K562 (cell line): ENCODE data around the gene ATP8A1. TPM values are rescaled to one million over a fixed set of nuclear protein-coding genes. Genes with fewer than 3 reads are reported as not detected.
A peak's percentile ranks its signal among the peaks of the same experiment; 100 is the strongest.

Experiments used
- ATAC-seq: fragments of 200-7000 bp; cut with Tn5 transposase; 3 replicates; pipeline ENCODE4 v1.9.1; 2020; ENCODE audit warnings: moderate library complexity
- BruUV-seq: library from RNA; stranded (reverse); fragments of 400-500 nt; replicated peaks from 2 replicates; lab custom pipeline; 2021; lab: Mats Ljungman, UMichigan
- CTCF ChIA-PET: fragments of 300-600 bp; formaldehyde crosslinking; extraction: SDS; loops from one replicate; lab custom pipeline; 2021; ENCODE audit warnings: low intra/inter-chr PET ratio; lab: Yijun Ruan, JAX
- POLR2A ChIA-PET: fragments of 300-600, 350-650 bp; sonication (Branson Sonifier 250); formaldehyde crosslinking; extraction: SDS; loops from one replicate; lab custom pipeline; 2021; ENCODE audit warnings: antibody characterized with exemption, inconsistent platforms; lab: Yijun Ruan, JAX
- DNase-seq, 4 experiments: peaks; one replicate each; pipeline versions ENCODE4 v3.0.0 to v3.0.0-alpha.2; 2011 to 2018; ENCODE audit warnings: low spot score in 3 of 4, mixed read lengths in 3 of 4; ENCODE audit errors: extremely low read depth in 1 of 4
- FAIRE-seq: peaks from 2 replicates; lab custom pipeline; 2011; peaks lifted over from hg19 to GRCh38; lab: Jason Lieb, UNC
- H2AFZ ChIP-seq: 2 replicates; pipeline ENCODE4 v1.6.0; 2011; ENCODE audit warnings: low read depth, low read length, control low read depth, inconsistent platforms
- H3K27ac ChIP-seq: fragments of 200-600 bp; 3 replicates; pipeline ENCODE4 v1.8.0; 2011; ENCODE audit warnings: low read depth, mild to moderate bottlenecking, control low read depth, inconsistent platforms, low read length, moderate library complexity, mixed read lengths; ENCODE audit errors: extremely low read depth
- H3K27me3 ChIP-seq, 2 experiments: fragments of 300-600 bp in 1 of 2; 2 replicates in 1 of 2; 3 replicates in 1 of 2; pipeline versions ENCODE4 v1.6.0 to v1.8.0; 2011; ENCODE audit warnings: inconsistent platforms in 2 of 2, low read length in 2 of 2, mild to moderate bottlenecking in 1 of 2, mixed read lengths in 1 of 2, moderate library complexity in 1 of 2; ENCODE audit not compliant: control insufficient read depth in 2 of 2, insufficient read depth in 2 of 2
- H3K36me3 ChIP-seq: fragments of 300-600 bp; 3 replicates; pipeline ENCODE4 v1.8.0; 2011; ENCODE audit warnings: mild to moderate bottlenecking, low read length, inconsistent platforms; ENCODE audit not compliant: control insufficient read depth, insufficient read depth
- H3K4me1 ChIP-seq, 2 experiments: fragments of 200-600 bp in 1 of 2; replicated peaks in 1 of 2; 2 replicates in 1 of 2; 3 replicates in 1 of 2; pipeline versions ENCODE4 v1.5.1 to v1.8.0; 2011; ENCODE audit warnings: inconsistent platforms in 2 of 2, low read length in 2 of 2, mild to moderate bottlenecking in 1 of 2, mixed read lengths in 1 of 2, moderate library complexity in 1 of 2; ENCODE audit not compliant: control insufficient read depth in 2 of 2, insufficient read depth in 2 of 2
- H3K4me2 ChIP-seq: 2 replicates; pipeline ENCODE4 v1.6.1; 2011; ENCODE audit warnings: low read length, control low read depth, inconsistent platforms, mixed read lengths; ENCODE audit not compliant: insufficient read depth
- H3K4me3 ChIP-seq: fragments of 200-600 bp; sonication (generic), shearing (Covaris generic); 2 replicates; pipeline ENCODE4 v1.5.1; 2016; ENCODE audit warnings: control low read depth, inconsistent platforms
- H3K79me2 ChIP-seq: fragments of 200-600 bp; 3 replicates; pipeline ENCODE4 v1.8.0; 2011; ENCODE audit warnings: low read length, inconsistent platforms; ENCODE audit not compliant: control insufficient read depth, insufficient read depth
- H3K9ac ChIP-seq, 2 experiments: 2 replicates each; pipeline versions ENCODE4 v1.6.0 to v1.6.1; 2011; ENCODE audit warnings: low read depth in 2 of 2, low read length in 2 of 2, control low read depth in 1 of 2, inconsistent platforms in 1 of 2, mild to moderate bottlenecking in 1 of 2, mixed read lengths in 1 of 2; ENCODE audit not compliant: insufficient read depth in 1 of 2
- H3K9me1 ChIP-seq: one replicate; pipeline ENCODE4 v1.6.0; 2011; ENCODE audit warnings: inconsistent platforms, mild to moderate bottlenecking, low read length, moderate library complexity; ENCODE audit not compliant: control insufficient read depth, insufficient read depth
- H3K9me3 ChIP-seq: replicated peaks from 2 replicates; pipeline ENCODE4 v1.5.1; 2011; ENCODE audit warnings: low read depth, low read length, inconsistent platforms; ENCODE audit not compliant: control insufficient read depth, insufficient read depth
- H4K20me1 ChIP-seq: replicated peaks from 2 replicates; pipeline ENCODE4 v1.6.1; 2011; ENCODE audit warnings: low read length, inconsistent platforms, mixed read lengths; ENCODE audit not compliant: control insufficient read depth, insufficient read depth
- CBFA2T2 ChIP-seq: fragments of 450-650 bp; conservative IDR thresholded peaks from 2 replicates; pipeline ENCODE4 v1.6.1; 2017; ENCODE audit warnings: mild to moderate bottlenecking
- SLC30A9 ChIP-seq: fragments of 250-450 bp; sonication (Bioruptor Pico); IDR thresholded peaks from 2 replicates; pipeline ENCODE4 v1.8.0; 2022; ENCODE audit warnings: mild to moderate bottlenecking, moderate library complexity
- SOX6 ChIP-seq: fragments of 450-650 bp; IDR thresholded peaks from 2 replicates; pipeline ENCODE4 v1.6.1; 2014; ENCODE audit warnings: mild to moderate bottlenecking
- SPI1 ChIP-seq: IDR thresholded peaks from 2 replicates; pipeline ENCODE4 v1.6.1; 2011; ENCODE audit warnings: low read depth, low read length, control low read depth, borderline replicate concordance
- ZNF274 ChIP-seq: IDR thresholded peaks from 2 replicates; pipeline ENCODE4 v1.6.1; 2011; ENCODE audit warnings: low read depth, mild to moderate bottlenecking, low read length, moderate library complexity, borderline replicate concordance
- WGBS: fragments of 100-300 bp; shearing (Covaris generic); methylation state at CpG from one replicate; pipeline ENCODE4 v1.1.6; 2016; ENCODE audit warnings: low coverage, mixed read lengths; ENCODE audit not compliant: insufficient coverage; ENCODE audit errors: missing lambda C conversion rate; 5-methylcytosine and 5-hydroxymethylcytosine counted together
- in situ Hi-C: fragments of 300-500 bp; cut with MboI; formaldehyde crosslinking; loops from 4 replicates; pipeline ENCODE4 v1.15.0; 2018; ENCODE audit warnings: inconsistent platforms, mixed read lengths
- intact Hi-C: fragments of 100-400 bp; cut with micrococcal nuclease; formaldehyde crosslinking; loops from 2 replicates; pipeline ENCODE4 v1.14.2; 2022
- polyA plus RNA-seq, 8 experiments: library from polyadenylated mRNA; depleted of rRNA in 4 of 8; stranded (reverse) in 5 of 8; unstranded in 3 of 8; fragments of >200 nt; fragmentation: Nextera tagmentation in 2 of 8; fragmentation: Illumina TruSeq in 1 of 8; extraction: Ambion mirVana in 2 of 8; extraction: Trizol in 1 of 8; gene quantifications; 2 replicates each; pipeline versions ENCODE4 v1.2.1 to v1.2.3, GENCODE V29; 2011 to 2014; ENCODE audit warnings: inconsistent platforms in 1 of 8, missing spikeins in 1 of 8
- total RNA-seq, 7 experiments: library from RNA; depleted of rRNA in 6 of 7; stranded (reverse); fragments of >200 nt in 6 of 7; fragmentation: Illumina TruSeq in 2 of 7; extraction: Trizol in 2 of 7; gene quantifications; 2 replicates each; pipeline versions ENCODE4 v1.2.1 to v1.2.3, GENCODE V29; 2011 to 2021; ENCODE audit warnings: low replicate concordance in 1 of 7
- TF ChIP-seq, protein P1 (sequence below): sonication (generic); formaldehyde crosslinking; IDR thresholded peaks from 2 replicates; pipeline ENCODE4 v1.8.1; 2023; ENCODE audit warnings: mild to moderate bottlenecking, missing genetic modification reagents
- TF ChIP-seq, protein P2 (sequence below): fragments of 450-650 bp; conservative IDR thresholded peaks from 2 replicates; pipeline ENCODE4 v1.6.1; 2016; ENCODE audit warnings: missing genetic modification characterization, low read depth, mild to moderate bottlenecking, control low read depth, missing compliant biosample characterization

The ATP8A1 gene
- total and polyA plus RNA-seq, 9 of the 15 experiments (the other 6 are each of a cell fraction or from before 2014, with no cell fraction given), result 0.05 to 0.29 (median 0.07) TPM; not detected in 2

DNA sequence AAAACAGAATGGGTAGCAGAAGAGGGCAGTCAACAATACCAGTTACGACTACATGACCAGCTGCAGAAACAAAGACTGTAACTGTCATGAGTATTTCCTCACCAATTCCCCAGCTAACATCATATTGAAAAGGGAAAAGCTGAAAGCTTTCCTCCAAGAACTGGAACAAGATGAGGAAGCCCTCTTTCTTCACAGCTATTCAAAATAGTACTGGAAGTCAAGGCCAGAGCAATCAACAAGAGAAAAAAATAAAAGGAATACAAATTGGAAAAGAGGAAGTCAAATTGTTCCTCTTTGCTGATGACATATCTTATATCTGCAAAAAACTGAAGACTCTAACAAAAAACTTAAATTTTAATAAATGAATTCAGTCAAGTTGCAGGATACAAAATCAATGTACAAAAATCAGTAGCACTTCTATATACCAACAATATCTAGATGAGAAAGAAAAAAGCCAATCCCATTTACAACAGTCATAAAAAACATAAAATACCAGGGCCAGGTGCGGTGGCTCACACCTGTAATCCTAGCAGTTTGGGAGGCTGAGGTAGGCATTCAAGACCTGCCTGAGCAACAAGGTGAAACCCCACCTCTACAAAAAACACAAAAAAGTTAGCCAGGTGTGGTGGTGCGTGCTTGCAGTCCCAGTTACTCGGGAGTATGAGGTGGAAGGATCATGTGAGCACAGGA, 125.4 kb downstream of the ATP8A1 start:
- POLR2A ChIA-PET, result no interaction called here
- Histone ChIP-seq H4K20me1 (no peaks in the 10 kb centered on the region), H3K27me3 (no peaks in the 10 kb centered on the region), H3K9ac (no peak overlapping the region), H3K4me3 (no peak overlapping the region), H3K36me3 (no peaks in the 10 kb centered on the region), H3K4me2 (no peak overlapping the region), H2AFZ (no peak overlapping the region), H3K79me2 (no peaks in the 10 kb centered on the region), H3K9me1 (no peaks in the 10 kb centered on the region), H3K27ac (no peak overlapping the region), H3K4me1 (no peaks in the 10 kb centered on the region), H3K9me3 (no peaks in the 10 kb centered on the region)
- ATAC-seq, result no peak
- in situ Hi-C loops (no loop called here), intact Hi-C loops (no loop called here)
- BruUV-seq, result no TSS peak
- no peak for TF ChIP-seq ZNF274
- TF ChIP-seq SOX6, result no peak
- peak; percentile 43; the same call in 1 of the 2 replicates for TF ChIP-seq SPI1
- no peak for TF ChIP-seq SLC30A9 (CRISPR knock-in tag)
- DNase-seq, result no peak
- FAIRE-seq, result no peak
- CTCF ChIA-PET, result no interaction called here
- 0% methylated on average over 4 of the region's 4 CpGs for WGBS

DNA sequence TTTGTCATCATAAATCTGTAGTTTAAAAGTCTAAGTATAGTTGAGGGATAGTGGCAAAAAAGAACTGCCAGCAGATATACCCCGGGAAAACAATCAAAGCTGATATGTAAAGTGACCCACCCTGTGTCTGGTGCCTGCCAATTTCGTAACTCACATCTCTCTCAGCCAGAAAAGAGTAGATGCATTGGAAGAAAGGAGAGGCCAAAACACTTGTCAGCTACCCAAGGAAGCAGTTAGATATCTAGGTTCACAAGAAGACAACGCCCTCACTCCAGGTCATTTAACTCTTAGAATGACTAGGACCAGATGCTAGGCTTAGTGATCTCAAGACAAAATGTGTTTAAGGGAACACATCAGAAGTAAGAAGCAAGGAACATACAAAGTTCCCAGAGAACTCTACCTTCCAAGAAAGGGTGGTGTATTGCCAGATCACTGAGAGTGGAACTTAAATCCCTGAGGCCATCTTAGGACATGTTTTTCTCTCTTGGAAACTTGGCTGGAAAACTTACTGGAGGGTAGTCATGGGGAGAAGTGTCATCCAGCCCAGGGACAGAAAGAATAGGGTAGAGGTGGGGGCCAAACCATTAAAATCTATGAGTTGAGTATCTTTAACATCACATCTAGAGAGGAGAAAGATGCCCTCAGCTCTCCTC, 133.7 kb downstream of the ATP8A1 start:
- in situ Hi-C loops (loop anchor here (5.0 to 25.0 kb wide), 3 partner anchors 241 to 836 kb away; no protein-coding TSS in a partner anchor), intact Hi-C loops (loop anchor here (5.0 kb wide), 1 partner anchor 1241 kb away; no protein-coding TSS in a partner anchor)
- Histone ChIP-seq H3K9ac (no peak overlapping the region), H3K79me2 (no peaks in the 10 kb centered on the region), H3K36me3 (no peaks in the 10 kb centered on the region), H3K9me3 (no peaks in the 10 kb centered on the region), H3K27ac (no peak overlapping the region), H3K4me2 (no peak overlapping the region), H3K9me1 (no peaks in the 10 kb centered on the region), H3K4me3 (no peak overlapping the region), H3K27me3 (no peaks in the 10 kb centered on the region), H2AFZ (no peak overlapping the region), H4K20me1 (no peaks in the 10 kb centered on the region), H3K4me1 (no peaks in the 10 kb centered on the region)
- no peak for FAIRE-seq
- POLR2A ChIA-PET, result no interaction called here
- 3% methylated on average over 3 of the region's 3 CpGs for WGBS
- no TSS peak for BruUV-seq
- ATAC-seq, result no peak
- DNase-seq, result no peak
- CTCF ChIA-PET, result no interaction called here
- TF ChIP-seq, protein P1, sequence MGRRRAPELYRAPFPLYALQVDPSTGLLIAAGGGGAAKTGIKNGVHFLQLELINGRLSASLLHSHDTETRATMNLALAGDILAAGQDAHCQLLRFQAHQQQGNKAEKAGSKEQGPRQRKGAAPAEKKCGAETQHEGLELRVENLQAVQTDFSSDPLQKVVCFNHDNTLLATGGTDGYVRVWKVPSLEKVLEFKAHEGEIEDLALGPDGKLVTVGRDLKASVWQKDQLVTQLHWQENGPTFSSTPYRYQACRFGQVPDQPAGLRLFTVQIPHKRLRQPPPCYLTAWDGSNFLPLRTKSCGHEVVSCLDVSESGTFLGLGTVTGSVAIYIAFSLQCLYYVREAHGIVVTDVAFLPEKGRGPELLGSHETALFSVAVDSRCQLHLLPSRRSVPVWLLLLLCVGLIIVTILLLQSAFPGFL, result no peak
- TF ChIP-seq, protein P2, sequence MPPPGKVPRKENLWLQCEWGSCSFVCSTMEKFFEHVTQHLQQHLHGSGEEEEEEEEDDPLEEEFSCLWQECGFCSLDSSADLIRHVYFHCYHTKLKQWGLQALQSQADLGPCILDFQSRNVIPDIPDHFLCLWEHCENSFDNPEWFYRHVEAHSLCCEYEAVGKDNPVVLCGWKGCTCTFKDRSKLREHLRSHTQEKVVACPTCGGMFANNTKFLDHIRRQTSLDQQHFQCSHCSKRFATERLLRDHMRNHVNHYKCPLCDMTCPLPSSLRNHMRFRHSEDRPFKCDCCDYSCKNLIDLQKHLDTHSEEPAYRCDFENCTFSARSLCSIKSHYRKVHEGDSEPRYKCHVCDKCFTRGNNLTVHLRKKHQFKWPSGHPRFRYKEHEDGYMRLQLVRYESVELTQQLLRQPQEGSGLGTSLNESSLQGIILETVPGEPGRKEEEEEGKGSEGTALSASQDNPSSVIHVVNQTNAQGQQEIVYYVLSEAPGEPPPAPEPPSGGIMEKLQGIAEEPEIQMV (tag), result no peak
- no peak for TF ChIP-seq CBFA2T2
